ENCODE data around the gene CFAP161.
"Not testable (repeated sequence)": the region's sequence is repeated elsewhere in the genome, so short reads cannot be mapped to it uniquely, and the experiment has no call there.

CFAP161 gene

DNA sequence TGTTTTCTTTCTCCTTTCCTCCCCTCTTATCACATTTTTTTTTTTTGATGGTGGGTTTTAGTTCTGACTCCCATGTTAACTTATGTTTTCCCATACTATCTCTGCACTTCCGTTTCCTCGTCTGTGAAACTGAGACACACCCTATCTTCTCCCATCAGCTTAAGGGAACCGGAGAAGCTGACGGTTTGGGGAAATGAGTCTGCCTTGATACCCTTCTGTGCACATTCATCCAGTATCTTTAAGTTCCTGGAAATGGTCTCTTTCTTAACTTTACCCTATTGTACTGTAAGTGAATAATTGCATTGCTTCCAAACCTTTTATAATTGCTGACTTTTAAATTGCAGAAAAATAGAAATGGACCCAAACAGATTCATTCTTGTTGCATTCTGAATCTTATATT is 26.2 kb upstream of the CFAP161 start:
- DNase-seq (ENCODE audit: low read depth in 2 of 2): no peak

DNA sequence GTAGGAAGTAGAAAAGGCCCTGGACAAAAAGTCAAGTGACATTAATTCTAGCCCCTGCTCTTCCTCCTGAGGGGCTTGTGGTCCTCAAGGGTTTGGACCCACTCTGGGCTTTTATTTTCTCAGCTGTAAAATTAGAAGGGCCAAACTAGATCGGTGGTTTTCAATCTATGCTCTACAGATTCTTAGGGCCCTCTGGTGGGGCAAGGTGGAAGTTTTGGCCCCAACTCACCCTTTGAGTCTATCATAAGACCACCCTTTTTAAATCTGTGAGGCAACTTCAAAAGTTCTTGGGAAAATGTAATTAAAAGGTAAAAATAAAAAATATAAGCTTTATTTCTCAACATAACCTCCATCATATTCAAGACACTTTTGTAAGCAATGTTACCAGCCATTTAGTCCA is 25.6 kb upstream of the CFAP161 start:
- DNase-seq (ENCODE audit: low read depth in 2 of 2): no peak

DNA sequence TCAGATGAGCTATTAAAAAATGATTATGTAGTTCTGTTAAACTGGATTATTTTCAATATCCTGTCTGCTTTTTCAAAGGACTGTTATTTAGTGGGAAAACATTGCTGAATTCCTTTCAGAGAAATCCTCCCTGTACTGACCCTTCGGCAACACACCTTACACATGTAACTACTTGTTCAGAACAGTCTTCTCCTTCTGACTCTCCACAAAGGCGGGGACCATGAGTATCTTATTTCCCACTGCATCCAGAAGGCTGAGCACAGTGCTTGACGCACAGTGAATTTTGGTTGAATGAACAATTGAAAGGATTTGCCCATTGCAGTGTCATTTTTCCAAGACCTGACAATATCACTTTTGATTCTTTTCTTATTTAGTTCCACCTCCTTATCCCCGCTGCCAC is 23.1 kb upstream of the CFAP161 start:
- DNase-seq (ENCODE audit: low read depth in 2 of 2): no peak

DNA sequence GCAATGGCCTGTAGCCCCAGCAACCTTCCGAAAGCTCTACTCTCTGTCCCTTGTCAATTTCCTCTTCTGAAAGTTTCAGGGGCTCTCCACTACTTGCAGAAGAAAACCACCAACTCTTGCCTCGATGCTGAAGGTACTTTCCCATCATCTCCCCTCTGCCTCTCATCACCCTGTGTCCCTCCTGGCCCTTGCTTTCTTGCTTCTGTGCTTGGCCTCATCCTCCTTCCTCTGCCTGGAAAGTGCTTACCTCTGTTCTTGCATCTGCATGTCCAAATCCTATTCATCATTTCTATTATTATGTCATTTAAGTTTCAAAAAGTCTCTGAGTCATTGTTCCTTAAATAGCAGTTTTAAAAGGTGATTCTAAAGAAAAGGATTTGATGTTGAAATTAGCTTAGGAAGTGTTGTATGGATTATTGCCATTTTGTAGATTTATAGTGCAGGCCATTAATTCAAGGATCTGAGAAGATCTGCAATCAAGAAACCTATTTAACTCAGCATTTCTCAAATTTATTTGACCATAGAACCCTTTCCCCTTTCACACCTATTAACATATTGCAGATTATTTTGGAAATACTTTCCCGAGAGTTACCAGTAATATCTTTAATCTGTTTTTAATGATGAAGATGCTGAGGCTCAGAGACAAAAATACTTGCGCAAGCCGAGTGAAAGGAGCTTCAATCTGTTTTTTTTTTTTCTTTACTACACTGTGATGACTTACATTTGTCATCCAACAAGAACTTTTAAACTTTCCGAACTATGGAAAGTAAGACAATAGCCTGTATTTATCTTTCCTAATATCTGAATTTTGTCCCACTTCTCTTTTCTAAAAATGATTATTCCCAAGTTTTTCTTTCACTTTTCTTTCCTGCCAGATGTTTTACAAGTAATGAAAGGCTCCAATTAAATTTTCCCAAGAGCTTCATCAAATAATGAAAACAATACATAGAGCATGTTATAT is 22.3 kb upstream of the CFAP161 start:
- no peak for DNase-seq (ENCODE audit: low read depth in 2 of 2)

DNA sequence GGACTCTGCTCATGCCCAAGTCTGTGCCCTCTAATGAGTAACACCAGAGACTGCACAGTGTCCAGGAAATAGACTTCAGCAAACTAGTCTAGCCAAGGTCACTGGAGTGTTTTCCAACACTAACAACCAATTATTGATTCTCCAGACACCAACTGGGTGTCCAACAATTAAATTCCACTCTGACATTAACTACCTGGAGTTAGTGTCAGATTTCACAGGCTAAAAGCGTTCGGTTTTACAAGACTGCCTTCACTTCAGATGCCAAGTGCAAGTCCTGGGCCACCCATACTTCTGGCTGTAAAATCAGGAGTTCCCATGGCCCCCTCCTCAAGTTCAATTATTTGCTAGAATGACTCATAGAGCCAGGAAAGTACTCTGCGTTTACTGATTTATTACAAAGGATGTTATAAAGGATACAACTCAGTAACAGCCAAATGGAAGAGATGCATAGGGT is 20.8 kb upstream of the CFAP161 start:
- no peak for DNase-seq (ENCODE audit: low read depth in 2 of 2)

DNA sequence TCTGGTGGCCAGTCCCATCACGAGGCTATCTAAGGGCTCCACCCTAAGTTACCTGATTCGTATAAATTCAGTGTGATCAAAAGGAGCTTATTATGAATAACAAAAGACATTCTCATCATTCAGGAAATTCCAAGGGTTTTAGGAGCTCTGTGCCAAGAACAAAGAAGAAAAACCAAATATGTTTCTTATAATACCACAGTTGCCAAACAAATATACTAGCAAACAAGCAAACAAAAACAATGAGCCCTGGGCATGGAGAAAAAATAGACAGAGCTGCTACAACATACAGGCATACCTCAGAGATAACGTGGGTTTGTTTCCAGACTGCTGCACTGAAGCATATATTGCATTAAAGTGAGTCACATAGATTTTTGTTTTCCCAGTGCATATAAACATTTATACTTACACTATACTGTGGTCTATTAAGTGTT is 20.2 kb upstream of the CFAP161 start:
- no peak for DNase-seq (ENCODE audit: low read depth in 2 of 2)

DNA sequence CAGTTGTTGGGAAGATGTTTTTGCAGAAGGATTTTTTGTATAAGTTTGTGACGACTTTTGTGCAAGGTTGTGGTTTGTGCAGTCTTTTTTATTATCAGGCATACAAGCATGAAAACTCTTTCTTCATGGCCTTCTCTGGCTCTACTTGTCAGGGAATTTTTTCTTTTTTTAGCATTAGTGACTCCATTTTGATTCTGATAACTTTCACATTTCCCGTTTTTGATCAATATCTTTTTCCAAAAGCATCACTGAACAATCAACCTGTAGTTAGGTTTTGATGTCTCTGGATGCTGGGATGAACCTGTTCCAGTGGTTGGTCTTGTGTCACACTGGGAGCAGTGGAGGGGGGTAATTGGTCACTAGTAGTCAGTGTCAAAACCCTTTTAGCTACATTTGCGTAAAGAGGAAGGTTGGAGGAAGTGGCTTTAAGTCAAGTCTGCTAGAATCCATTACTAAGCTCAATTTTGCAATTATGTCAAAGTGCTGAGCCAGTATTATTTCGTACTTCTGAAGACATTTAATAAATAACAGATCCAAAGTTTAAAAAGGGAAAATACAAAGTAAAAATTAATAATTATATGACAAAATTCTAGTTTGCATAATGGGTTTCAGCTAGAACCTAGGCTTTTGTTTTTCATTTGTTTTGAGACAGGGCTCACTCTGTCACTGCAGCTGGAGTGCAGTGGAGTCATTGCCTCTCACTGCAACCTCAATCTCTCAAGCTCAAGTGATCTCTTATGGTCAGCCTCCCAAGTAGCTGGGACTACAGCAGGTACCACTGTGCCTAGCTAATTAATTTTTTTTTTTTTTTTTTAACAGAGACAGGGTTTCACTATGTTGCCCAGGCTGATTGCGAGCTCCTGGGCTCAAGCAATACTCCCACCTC is 18.8 kb upstream of the CFAP161 start:
- DNase-seq (ENCODE audit: low read depth in 2 of 2): no peak

DNA sequence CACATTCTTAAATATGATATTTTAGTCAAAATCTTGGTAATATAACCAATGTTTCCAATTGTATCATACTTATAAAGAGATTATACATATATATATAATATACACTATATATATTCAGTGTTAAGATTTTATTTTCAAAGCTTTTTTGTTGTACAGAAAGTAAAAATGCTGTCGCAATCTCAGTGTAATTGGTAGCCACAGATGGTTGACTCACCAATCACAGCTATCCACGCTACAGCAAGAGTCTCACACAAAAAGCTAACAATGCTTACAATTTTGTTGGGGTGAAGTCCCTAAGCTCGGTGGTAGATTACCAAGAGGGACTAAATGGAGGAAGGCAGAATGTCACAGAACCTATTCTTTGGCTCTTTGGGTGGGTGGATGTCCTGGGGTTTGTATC is 16.9 kb upstream of the CFAP161 start:
- DNase-seq (ENCODE audit: low read depth in 2 of 2): no peak

DNA sequence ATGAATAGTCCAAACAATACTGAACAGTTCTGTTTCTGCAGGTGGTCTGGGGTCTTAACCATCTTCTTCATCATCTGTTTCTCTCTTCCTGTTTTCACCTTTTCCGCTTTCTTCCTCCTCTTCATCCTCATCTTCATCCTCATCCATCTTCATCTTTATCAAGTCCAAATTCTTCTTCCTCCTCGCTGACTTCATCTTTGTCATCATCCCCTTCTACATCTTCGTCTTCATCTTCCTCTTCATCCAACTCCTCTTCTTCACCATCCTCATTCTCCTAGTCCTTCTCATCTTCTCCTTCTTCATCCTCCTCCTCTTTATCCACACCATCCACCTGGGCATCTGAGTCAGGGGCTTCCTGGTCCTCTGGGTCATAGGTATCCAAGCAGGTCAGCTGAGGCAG is 16.5 kb upstream of the CFAP161 start:
- DNase-seq (ENCODE audit: low read depth in 2 of 2): no peak

DNA sequence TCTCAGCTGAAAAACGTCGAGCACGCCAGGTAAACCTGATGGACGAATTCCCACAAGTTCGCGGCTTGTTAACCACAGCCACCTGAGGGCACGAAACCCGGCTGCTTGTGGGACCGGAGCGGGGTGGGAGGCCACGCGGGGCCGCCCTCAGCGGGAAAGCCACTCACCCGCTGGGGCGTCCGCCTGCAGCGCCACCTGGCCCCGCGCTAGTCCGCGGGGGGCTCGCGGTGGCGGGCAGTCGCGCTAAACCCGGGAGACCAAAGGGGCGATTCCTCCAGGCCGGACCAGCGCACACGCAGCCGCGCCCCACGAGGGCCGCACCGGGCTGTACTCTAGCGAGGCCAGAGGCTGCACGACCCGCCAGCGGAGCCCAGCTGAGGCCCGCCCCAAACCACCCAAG is 15.7 kb upstream of the CFAP161 start:
- DNase-seq (ENCODE audit: low read depth in 2 of 2): no peak

DNA sequence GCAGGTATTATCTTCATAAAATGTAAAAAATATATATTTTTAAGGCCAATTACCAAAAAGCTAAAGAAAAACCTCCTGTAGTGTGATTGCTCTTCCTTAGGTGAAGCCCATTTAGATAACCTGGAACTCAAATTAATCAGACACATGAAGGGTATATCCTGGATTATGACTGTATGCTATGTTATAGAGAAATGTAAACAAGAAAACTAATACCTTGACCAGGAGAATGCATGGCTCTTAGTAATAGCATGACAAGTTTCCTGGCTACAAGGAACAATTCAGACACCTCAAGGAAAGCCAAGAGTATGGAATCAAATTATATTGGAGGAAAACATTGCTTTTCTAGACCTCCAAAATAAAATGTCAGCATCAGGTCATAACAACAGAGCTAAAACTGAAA is 14.0 kb upstream of the CFAP161 start:
- DNase-seq (ENCODE audit: low read depth in 2 of 2): no peak

DNA sequence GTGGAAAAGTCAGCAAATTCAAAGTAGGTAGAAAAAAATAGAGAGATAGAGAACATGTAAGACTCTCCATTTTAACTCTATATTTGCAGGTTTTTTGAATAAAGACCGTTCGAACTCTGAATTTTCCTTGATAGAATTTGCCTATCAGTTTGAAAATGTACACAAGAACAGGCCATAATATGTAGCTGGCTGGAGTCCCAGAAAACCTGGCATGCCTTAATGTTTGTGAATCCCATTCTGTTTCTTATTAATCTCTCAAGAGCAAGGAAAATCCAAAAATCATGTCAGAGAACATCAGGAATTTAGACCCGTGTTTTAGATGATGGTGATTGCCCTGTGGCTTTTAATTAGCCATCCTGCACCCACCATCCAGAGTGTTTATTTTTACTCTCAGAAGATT is 7.2 kb upstream of the CFAP161 start:
- DNase-seq (ENCODE audit: low read depth in 2 of 2): no peak

DNA sequence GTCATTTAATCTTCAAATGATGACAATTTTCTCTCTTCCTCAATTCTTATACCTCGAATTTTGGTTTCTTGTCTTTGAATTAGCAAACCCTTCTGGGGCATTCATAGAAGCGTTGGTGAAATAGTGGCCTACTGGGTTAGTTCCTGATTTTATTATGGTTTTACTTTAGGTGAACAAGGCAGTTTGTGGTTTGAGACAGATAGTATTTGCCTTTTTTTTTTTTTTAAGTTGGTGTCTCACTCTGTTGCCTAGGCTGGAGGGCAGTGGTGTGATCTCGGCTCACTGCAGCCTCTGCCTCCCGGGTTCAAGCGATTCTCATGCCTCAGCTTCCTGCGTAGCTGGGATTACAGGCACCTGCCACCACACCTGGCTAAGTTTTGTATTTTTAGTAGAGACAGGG is 7.4 kb downstream of the CFAP161 start:
- not testable (repeated sequence) for DNase-seq (ENCODE audit: low read depth in 2 of 2)

DNA sequence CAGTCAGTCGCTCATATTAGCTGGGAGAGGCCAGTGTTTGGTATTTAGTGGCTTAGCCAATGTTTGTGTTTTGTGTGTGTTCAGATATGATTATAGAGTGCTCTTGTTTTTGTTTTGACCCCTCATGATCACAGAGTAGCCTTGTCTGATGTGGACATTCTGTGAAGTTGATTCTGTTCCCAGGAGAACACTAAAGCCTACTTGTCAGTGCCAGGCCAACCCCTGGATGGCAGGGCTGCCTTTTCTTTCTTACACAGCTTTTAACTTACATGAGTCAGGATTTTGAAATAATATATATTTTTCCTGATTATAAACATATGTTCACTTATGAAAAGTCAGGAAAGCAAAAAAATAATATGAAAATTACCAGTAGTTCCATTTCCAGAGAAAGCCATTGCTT is 11.9 kb downstream of the CFAP161 start:
- no peak for DNase-seq (ENCODE audit: low read depth in 2 of 2)

DNA sequence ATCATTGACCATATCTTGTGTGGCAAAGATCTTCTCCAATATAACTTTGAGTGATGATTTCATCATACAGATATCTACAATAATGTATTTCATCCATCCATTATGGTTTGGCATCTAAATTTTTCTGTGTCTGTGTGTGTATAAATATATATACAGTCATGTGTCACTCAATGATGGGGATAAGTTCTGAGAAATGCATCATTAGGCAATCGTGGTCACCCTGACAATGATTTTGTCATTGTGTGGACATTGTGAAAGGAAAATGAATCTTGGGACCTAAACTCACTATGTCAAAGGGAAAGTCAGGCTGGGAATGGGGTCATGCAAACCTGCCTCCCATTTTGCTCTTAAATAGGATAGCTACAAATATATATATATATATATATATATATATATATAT is 12.4 kb downstream of the CFAP161 start:
- no peak for DNase-seq (ENCODE audit: low read depth in 2 of 2)

DNA sequence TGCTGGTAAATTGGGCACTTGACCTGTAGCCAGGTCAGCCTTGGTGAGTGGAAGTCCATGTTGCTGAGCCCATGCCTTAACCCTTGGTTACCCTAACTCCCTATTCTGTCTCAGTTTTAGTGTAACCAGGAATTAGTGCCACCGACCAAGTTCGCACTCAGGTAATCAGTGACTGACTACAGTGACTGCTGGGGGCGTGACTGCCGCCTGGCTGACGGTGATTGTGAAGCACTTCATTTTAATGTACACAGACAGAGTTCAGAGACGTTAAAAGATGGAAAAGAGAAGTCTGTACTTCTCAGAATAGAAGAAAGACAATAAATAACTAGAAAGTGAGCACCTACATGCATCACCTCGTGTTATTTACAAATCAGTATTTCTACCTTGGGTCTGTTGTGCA is 17.3 kb downstream of the CFAP161 start:
- DNase-seq (ENCODE audit: low read depth in 2 of 2): no peak

DNA sequence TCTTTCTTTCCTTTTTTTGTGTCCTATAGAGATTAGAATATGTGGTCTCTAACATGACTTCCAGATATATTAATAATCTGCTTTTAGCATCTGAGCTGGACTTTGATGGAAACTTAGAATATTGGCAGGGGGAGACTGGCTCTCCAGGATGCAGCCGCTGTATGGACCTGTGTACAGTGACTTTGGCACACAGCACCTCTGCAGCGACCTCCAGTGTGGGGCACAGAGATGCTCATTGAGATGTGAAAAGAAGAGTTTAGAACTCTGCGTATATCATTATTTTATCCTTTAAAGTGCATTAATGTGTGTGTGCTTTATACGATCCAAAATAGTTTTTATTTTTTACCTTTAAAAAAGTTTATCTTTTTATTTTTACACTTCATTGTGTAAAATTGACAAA is 18.3 kb downstream of the CFAP161 start:
- no peak for DNase-seq (ENCODE audit: low read depth in 2 of 2)

DNA sequence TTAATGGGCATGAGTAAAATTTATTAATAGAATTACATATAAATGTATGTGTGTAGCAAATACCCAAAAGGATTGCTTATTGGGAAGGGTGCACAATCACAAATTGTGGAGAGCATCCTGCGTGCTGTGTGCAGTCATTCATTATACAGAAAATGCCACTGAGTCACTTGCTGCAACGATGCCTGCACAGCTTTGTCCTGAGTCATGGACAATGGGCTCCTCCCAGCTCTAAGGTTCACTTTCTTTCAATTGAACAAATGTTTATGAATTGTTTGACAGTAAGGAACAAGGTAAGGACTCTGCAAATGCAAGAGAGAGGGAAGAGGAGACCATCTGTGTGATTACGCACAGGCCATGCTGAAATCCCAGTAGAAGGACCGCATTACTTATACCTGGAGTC is 18.7 kb downstream of the CFAP161 start:
- no peak for DNase-seq (ENCODE audit: low read depth in 2 of 2)

DNA sequence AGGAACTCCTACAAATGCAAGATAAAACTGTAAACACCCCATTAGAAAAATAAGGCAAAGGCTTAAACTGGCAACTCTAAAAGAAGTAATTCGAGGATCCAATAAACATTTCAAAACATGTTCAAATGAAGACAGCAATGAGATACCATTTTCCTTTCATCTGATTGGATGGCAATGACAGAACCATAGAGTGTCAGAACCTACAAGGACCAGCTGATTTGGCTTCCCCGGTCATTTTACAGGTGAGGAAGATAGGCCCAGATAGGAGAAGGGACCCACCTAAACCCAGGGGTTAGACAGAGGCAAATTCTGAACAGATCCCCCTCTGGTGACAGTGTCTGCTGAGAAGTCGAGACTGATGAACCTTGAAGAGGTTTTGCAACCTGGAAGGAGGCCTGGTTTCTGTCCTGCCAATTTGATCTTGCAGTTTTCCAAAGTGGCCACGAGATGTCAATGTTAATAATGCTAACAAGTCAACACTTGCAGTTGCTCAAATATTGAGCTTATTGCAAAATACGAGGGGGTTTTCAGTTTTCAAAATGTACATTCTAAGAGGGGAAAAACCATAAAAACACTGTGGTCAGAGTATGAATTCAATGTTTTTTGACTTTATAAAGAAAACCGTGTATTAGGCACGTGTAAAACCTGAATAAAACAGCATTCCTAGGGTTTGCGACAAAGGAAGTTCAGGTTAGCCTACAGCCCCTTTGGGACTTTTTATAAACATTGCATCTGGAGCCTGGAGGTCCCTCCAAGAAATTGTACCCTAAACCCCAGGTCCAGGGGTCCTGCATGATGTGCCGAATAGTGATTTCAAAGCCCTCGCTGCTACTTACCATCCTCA is 21.5 kb downstream of the CFAP161 start:
- DNase-seq (ENCODE audit: low read depth in 2 of 2): peak in 1 of 2 donors; percentile 16

DNA sequence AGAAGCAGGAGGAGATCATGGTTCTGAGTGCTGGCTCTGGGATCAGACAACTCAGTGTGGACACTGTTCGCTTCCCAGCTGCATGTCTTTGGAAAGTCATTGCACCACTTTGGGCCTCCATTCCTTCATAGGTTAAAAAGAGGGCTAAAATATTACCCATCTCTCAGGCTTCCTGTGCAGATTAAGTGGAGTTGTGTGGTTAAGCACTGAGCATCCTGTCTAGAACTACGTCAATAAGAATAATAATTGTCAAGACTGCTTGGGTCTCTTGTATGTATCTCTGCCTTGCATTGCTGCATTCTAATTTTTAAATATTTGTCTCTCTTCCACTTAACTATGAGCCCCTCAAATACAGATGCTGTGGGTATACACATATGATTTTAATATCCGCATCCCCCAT is 22.3 kb downstream of the CFAP161 start:
- DNase-seq (ENCODE audit: low read depth in 2 of 2): no peak

DNA sequence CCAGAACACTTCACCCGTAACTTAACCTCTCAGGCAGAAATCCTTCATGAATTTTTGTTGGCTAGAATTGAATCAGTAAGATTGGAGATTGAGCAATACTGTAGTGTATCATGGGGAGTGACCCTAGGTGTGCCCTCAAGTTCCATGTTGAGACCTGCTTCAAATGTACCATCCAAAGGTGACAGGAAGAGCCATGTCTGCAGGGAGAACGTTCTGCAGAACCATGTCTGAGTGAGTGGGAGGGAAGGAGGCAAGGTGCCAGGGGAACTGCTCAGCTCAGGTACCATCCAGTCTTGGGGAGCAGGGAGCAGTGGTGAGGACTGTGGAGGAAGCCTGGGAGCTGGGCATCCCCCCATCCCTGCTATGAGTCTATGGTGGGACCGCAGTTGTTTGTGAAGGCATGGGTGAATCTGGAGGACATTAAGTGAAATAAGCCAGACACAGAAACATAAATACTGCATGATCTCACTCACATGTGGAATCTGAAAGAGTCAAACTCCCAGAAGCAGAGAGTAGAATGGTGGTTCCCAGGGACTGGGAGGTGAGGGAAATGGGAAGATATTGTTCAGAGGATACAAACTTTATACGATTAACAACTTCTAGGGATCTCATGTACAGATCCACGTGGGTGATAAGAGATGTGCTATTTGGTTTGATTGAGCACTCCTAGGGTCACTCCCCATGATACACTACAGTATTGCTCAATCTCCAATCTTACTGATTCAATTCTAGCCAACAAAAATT is 23.3 kb downstream of the CFAP161 start:
- no peak for DNase-seq (ENCODE audit: low read depth in 2 of 2)
